Mammary epithelial cell (primary cell): ENCODE results near the gene GNRH2.

ENCODE experiments used
- CTCF ChIP-seq, 2 donors: IDR thresholded peaks in 1 of 2; conservative IDR thresholded peaks in 1 of 2; 2 replicates each; pipeline ENCODE4 v1.5.1; 2011 to 2012; ENCODE audit warnings: inconsistent platforms in 2 of 2, low read length in 2 of 2, mild to moderate bottlenecking in 2 of 2, control low read depth in 1 of 2, low read depth in 1 of 2; ENCODE audit not compliant: insufficient read depth in 1 of 2; ENCODE audit errors: extremely low read depth in 1 of 2
- EZH2 ChIP-seq: IDR thresholded peaks from 2 replicates; pipeline ENCODE4 v1.6.1; 2012; ENCODE audit warnings: low read length, inconsistent platforms, borderline replicate concordance

- TF ChIP-seq CTCF (conservative IDR thresholded peaks at IDR 0.05 in 1 of 2, IDR thresholded peaks at IDR 0.05 in 1 of 2; ENCODE audit: extremely low read depth in 1 of 2, insufficient read depth in 1 of 2, low read depth in 1 of 2, low read length in 2 of 2) (no peak), EZH2 (no peak)
These were observed 50.5 kb downstream of the GNRH2 start for GRCh38 chr20:3093861-3094361.
